ENCODE measurements around the gene FAM120AOS. TPM values are rescaled to one million over a fixed set of nuclear protein-coding genes. Genes with fewer than 3 reads are reported as not detected.
A peak's percentile ranks its signal among the peaks of the same experiment; 100 is the strongest.

The FAM120AOS gene
- total RNA-seq, 1 experiment from 2014 or later: 27.8 TPM

- peak overlapping the region; percentile 11; the same call in 1 of the 2 replicates for H3K27ac ChIP-seq
- no peaks in the 10 kb centered on the region for H3K9me2 ChIP-seq (ENCODE audit: insufficient read depth)
- ChIA-PET CTCF (no interaction called here), POLR2A (ENCODE audit: unreplicated experiment) (no interaction called here)
- peaks cover 100% of the 10 kb centered on the region for H3K79me2 ChIP-seq (ENCODE audit: low read depth)
- no peak overlapping the region for H2AFZ ChIP-seq
- peaks cover 6% of the 10 kb centered on the region; the same call in 1 of the 2 replicates for H3K36me3 ChIP-seq (ENCODE audit: low read depth)
- DNase-seq: no peak
- H3K27me3 ChIP-seq (ENCODE audit: insufficient read depth, low read depth): no peaks in the 10 kb centered on the region
- BruUV-seq (replicated peaks): no TSS peak
- peaks cover 5% of the 10 kb centered on the region; the same call in 1 of the 2 replicates for H4K20me1 ChIP-seq (ENCODE audit: insufficient read depth)
- no peak overlapping the region for H3K4me3 ChIP-seq
- intact Hi-C loops (cut with micrococcal nuclease; ENCODE audit: unreplicated experiment): no loop called here
- no peaks in the 10 kb centered on the region for H3F3A ChIP-seq (ENCODE audit: insufficient read depth, low read depth)
- H3K4me1 ChIP-seq (replicated peaks; ENCODE audit: insufficient read depth): peaks cover 13% of the 10 kb centered on the region; the same call in 1 of the 2 replicates
- H3K4me2 ChIP-seq: no peak overlapping the region
- no peak for TF ChIP-seq EZH2 (IDR thresholded peaks at IDR 0.05; ENCODE audit: low read depth)
- TF ChIP-seq, protein P1, sequence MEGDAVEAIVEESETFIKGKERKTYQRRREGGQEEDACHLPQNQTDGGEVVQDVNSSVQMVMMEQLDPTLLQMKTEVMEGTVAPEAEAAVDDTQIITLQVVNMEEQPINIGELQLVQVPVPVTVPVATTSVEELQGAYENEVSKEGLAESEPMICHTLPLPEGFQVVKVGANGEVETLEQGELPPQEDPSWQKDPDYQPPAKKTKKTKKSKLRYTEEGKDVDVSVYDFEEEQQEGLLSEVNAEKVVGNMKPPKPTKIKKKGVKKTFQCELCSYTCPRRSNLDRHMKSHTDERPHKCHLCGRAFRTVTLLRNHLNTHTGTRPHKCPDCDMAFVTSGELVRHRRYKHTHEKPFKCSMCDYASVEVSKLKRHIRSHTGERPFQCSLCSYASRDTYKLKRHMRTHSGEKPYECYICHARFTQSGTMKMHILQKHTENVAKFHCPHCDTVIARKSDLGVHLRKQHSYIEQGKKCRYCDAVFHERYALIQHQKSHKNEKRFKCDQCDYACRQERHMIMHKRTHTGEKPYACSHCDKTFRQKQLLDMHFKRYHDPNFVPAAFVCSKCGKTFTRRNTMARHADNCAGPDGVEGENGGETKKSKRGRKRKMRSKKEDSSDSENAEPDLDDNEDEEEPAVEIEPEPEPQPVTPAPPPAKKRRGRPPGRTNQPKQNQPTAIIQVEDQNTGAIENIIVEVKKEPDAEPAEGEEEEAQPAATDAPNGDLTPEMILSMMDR (conservative IDR thresholded peaks at IDR 0.05): no peak
- H3K9me3 ChIP-seq (ENCODE audit: insufficient read depth, low read depth): no peaks in the 10 kb centered on the region; the same call in 1 of the 2 replicates
Observed at GRCh38 chr9:93464395-93464794, 11.0 kb upstream of the FAM120AOS start.

- DNase-seq: no peak
- Histone ChIP-seq H3K4me2 (no peak overlapping the region), H3K36me3 (ENCODE audit: low read depth) (peaks cover 6% of the 10 kb centered on the region; the same call in 1 of the 2 replicates), H2AFZ (no peak overlapping the region), H3K79me2 (ENCODE audit: low read depth) (peaks cover 100% of the 10 kb centered on the region), H4K20me1 (ENCODE audit: insufficient read depth) (peaks cover 5% of the 10 kb centered on the region; the same call in 1 of the 2 replicates), H3K27me3 (ENCODE audit: insufficient read depth, low read depth) (no peaks in the 10 kb centered on the region), H3K27ac (peak overlapping the region; percentile 11; the same call in 1 of the 2 replicates), H3F3A (ENCODE audit: insufficient read depth, low read depth) (no peaks in the 10 kb centered on the region), H3K9me3 (ENCODE audit: insufficient read depth, low read depth) (no peaks in the 10 kb centered on the region; the same call in 1 of the 2 replicates), H3K4me1 (replicated peaks; ENCODE audit: insufficient read depth) (peaks cover 13% of the 10 kb centered on the region; the same call in 1 of the 2 replicates), H3K4me3 (no peak overlapping the region), H3K9me2 (ENCODE audit: insufficient read depth) (no peaks in the 10 kb centered on the region)
- no TSS peak for BruUV-seq (replicated peaks)
- ChIA-PET CTCF (no interaction called here), POLR2A (ENCODE audit: unreplicated experiment) (interaction anchor here (0.6 kb wide), 1 partner anchor 19 kb away, joined by 8 read pairs; no protein-coding TSS in a partner anchor)
- intact Hi-C loops (cut with micrococcal nuclease; ENCODE audit: unreplicated experiment): no loop called here
- no peak for TF ChIP-seq EZH2 (IDR thresholded peaks at IDR 0.05; ENCODE audit: low read depth)
- TF ChIP-seq, protein P1 (conservative IDR thresholded peaks at IDR 0.05): no peak
Observed at GRCh38 chr9:93463638-93464248, 10.4 kb upstream of the FAM120AOS start.

DNA sequence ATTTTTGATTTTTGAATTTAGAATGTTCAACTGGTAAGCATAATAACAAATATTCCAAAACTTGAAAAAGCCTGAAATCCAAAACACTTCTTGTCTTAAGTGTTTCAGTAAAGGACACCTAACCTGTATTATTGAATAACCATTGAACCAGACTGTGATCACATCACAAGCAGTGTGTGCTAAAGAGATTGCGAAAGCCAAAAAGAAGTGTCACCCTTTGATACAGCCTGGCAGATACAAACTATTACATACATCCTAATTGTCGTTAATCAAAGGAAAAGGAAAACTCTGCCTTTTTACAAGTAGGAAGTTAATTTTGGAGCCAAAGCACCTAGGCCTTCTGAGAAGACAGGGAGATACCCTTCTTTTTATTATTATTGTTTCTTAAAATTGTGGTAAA is 8.4 kb upstream of the FAM120AOS start:
- H3K9me3 ChIP-seq (ENCODE audit: insufficient read depth, low read depth): no peaks in the 10 kb centered on the region; the same call in 1 of the 2 replicates
- ChIA-PET CTCF (no interaction called here), POLR2A (ENCODE audit: unreplicated experiment) (no interaction called here)
- no peaks in the 10 kb centered on the region for H3K27me3 ChIP-seq (ENCODE audit: insufficient read depth, low read depth)
- no peaks in the 10 kb centered on the region; the same call in 1 of the 2 replicates for H4K20me1 ChIP-seq (ENCODE audit: insufficient read depth)
- no peak for DNase-seq
- H3K9me2 ChIP-seq (ENCODE audit: insufficient read depth): no peaks in the 10 kb centered on the region
- intact Hi-C loops (cut with micrococcal nuclease; ENCODE audit: unreplicated experiment): no loop called here
- peaks cover 100% of the 10 kb centered on the region for H3K79me2 ChIP-seq (ENCODE audit: low read depth)
- no TSS peak for BruUV-seq (replicated peaks)
- H3K27ac ChIP-seq: no peak overlapping the region
- no peaks in the 10 kb centered on the region for H3F3A ChIP-seq (ENCODE audit: insufficient read depth, low read depth)
- H3K4me2 ChIP-seq: no peak overlapping the region
- H2AFZ ChIP-seq: no peak overlapping the region
- no peak for TF ChIP-seq EZH2 (IDR thresholded peaks at IDR 0.05; ENCODE audit: low read depth)
- TF ChIP-seq, protein P1 (conservative IDR thresholded peaks at IDR 0.05): no peak
- H3K36me3 ChIP-seq (ENCODE audit: low read depth): peaks cover 6% of the 10 kb centered on the region; the same call in 1 of the 2 replicates
- H3K4me1 ChIP-seq (replicated peaks; ENCODE audit: insufficient read depth): peaks cover 4% of the 10 kb centered on the region; the same call in 1 of the 2 replicates
- no peak overlapping the region for H3K4me3 ChIP-seq
